Tibial nerve (tissue), 4 donors: ENCODE measurements around the gene TBCCD1. TPM values are rescaled to one million over a fixed set of nuclear protein-coding genes. Genes with fewer than 3 reads are reported as not detected.

Experiments used
- DNase-seq, 2 donors: peaks; one replicate each; pipeline ENCODE4 v3.0.0-alpha.2; 2019; ENCODE audit warnings: low spot score in 2 of 2
- H3K27ac ChIP-seq, 4 donors: fragments of 200-600 bp; sonication (generic) in 3 of 4; one replicate each; pipeline ENCODE4 v1.5.1; 2017 to 2019; ENCODE audit warnings: mild to moderate bottlenecking in 1 of 4
- H3K27me3 ChIP-seq, 2 donors: fragments of 200-600 bp; sonication (generic) in 1 of 2; one replicate each; pipeline versions ENCODE4 v1.5.1 to v1.6.0; 2017 to 2019
- H3K36me3 ChIP-seq, 3 donors: fragments of 200-600 bp; sonication (generic); one replicate each; pipeline ENCODE4 v1.5.1; 2018 to 2019
- H3K4me1 ChIP-seq, 4 donors: fragments of 200-600 bp; sonication (generic) in 3 of 4; one replicate each; pipeline ENCODE4 v1.5.1; 2017 to 2019
- H3K4me3 ChIP-seq, 4 donors: fragments of 200-600 bp; sonication (generic) in 3 of 4; one replicate each; pipeline ENCODE4 v1.5.1; 2017 to 2019; ENCODE audit warnings: mild to moderate bottlenecking in 1 of 4, moderate library complexity in 1 of 4
- H3K9me3 ChIP-seq, 4 donors: fragments of 200-600 bp; sonication (generic) in 3 of 4; one replicate each; pipeline ENCODE4 v1.5.1; 2017 to 2019
- CTCF ChIP-seq, 5 experiments: fragments of 200-600 bp in 3 of 5; fragments of 450-650 bp in 2 of 5; sonication (generic) in 3 of 5; IDR thresholded peaks; one replicate each; pipeline ENCODE4 v1.5.1; 2016 to 2019; ENCODE audit warnings: antibody characterized with exemption in 5 of 5, mild to moderate bottlenecking in 3 of 5, moderate library complexity in 2 of 5
- EP300 ChIP-seq, 2 donors: sonication (generic); formaldehyde crosslinking; IDR thresholded peaks; one replicate each; pipeline ENCODE4 v1.6.1; 2017; ENCODE audit warnings: antibody characterized with exemption in 2 of 2, mild to moderate bottlenecking in 1 of 2
- POLR2A ChIP-seq, 2 donors: fragments of 450-650 bp; IDR thresholded peaks; one replicate each; pipeline ENCODE4 v1.6.1; 2017; ENCODE audit warnings: antibody characterized with exemption in 2 of 2, mild to moderate bottlenecking in 2 of 2, moderate library complexity in 2 of 2
- WGBS, 2 donors: methylation state at CpG; one replicate each; pipeline ENCODE4 v1.1.5; 2018; 5-methylcytosine and 5-hydroxymethylcytosine counted together
- total RNA-seq, 4 donors: library from RNA; depleted of rRNA; stranded (reverse); fragments of >200 nt; gene quantifications; one replicate each; pipeline ENCODE4 v1.1.0, GENCODE V29; 2016

The TBCCD1 gene
- total RNA-seq, 4 donors from 2014 or later = 10.5 to 17.0 (median 11.4) TPM

- Histone ChIP-seq H3K27ac (no peak overlapping the region), H3K36me3 (no peaks in the 10 kb centered on the region), H3K27me3 (no peaks in the 10 kb centered on the region), H3K9me3 (no peaks in the 10 kb centered on the region), H3K4me1 (no peaks in the 10 kb centered on the region), H3K4me3 (no peak overlapping the region)
- 83% methylated on average over 6 of the region's 6 CpGs for WGBS, 2 donors
- no peak for DNase-seq
- no peak for TF ChIP-seq POLR2A (IDR thresholded peaks at IDR 0.05)
- no peak for TF ChIP-seq CTCF (IDR thresholded peaks at IDR 0.05)
- TF ChIP-seq EP300 (IDR thresholded peaks at IDR 0.05) = no peak
Measured at GRCh38 chr3:186523022-186523421, 44.1 kb downstream of the TBCCD1 start.

- Histone ChIP-seq H3K4me1 (no peaks in the 10 kb centered on the region), H3K4me3 (no peak overlapping the region), H3K36me3 (no peaks in the 10 kb centered on the region), H3K27me3 (no peaks in the 10 kb centered on the region), H3K9me3 (peaks cover 0 to 9% (median 0%) of the 10 kb centered on the region in 4 donors), H3K27ac (no peak overlapping the region)
- DNase-seq = no peak
- no peak for TF ChIP-seq POLR2A (IDR thresholded peaks at IDR 0.05)
- no peak for TF ChIP-seq EP300 (IDR thresholded peaks at IDR 0.05)
- TF ChIP-seq CTCF (IDR thresholded peaks at IDR 0.05) = no peak
- 73 to 75% methylated on average over 10 of the region's 10 CpGs for WGBS, 2 donors
Measured at GRCh38 chr3:186520957-186521842, 45.9 kb downstream of the TBCCD1 start.

GRCh38 chr3:186520431-186520830 is 46.7 kb downstream of the TBCCD1 start:
- no peaks in the 10 kb centered on the region for H3K36me3 ChIP-seq
- no peak for DNase-seq
- H3K27ac ChIP-seq = no peak overlapping the region
- TF ChIP-seq EP300 (IDR thresholded peaks at IDR 0.05) (no peak), CTCF (IDR thresholded peaks at IDR 0.05) (no peak), POLR2A (IDR thresholded peaks at IDR 0.05) (no peak)
- WGBS, 2 donors = 61 to 73% methylated on average over 5 of the region's 5 CpGs
- H3K9me3 ChIP-seq = peaks cover 0 to 9% (median 0%) of the 10 kb centered on the region in 4 donors
- no peaks in the 10 kb centered on the region for H3K4me1 ChIP-seq
- H3K4me3 ChIP-seq = no peak overlapping the region
- H3K27me3 ChIP-seq = no peaks in the 10 kb centered on the region

- no peaks in the 10 kb centered on the region for H3K27me3 ChIP-seq
- no peak for TF ChIP-seq POLR2A (IDR thresholded peaks at IDR 0.05)
- TF ChIP-seq CTCF (IDR thresholded peaks at IDR 0.05) = no peak
- TF ChIP-seq EP300 (IDR thresholded peaks at IDR 0.05) = no peak
- peaks cover 0 to 9% (median 0%) of the 10 kb centered on the region in 4 donors for H3K9me3 ChIP-seq
- 57 to 63% methylated on average over 6 of the region's 6 CpGs for WGBS, 2 donors
- H3K4me1 ChIP-seq = no peaks in the 10 kb centered on the region
- no peak for DNase-seq
- no peaks in the 10 kb centered on the region for H3K36me3 ChIP-seq
- H3K4me3 ChIP-seq = no peak overlapping the region
- H3K27ac ChIP-seq = no peak overlapping the region
Measured at GRCh38 chr3:186519021-186519658, 48.0 kb downstream of the TBCCD1 start.

- peaks cover 0 to 9% (median 0%) of the 10 kb centered on the region in 4 donors for H3K9me3 ChIP-seq
- TF ChIP-seq EP300 (IDR thresholded peaks at IDR 0.05) = no peak
- TF ChIP-seq CTCF (IDR thresholded peaks at IDR 0.05) = no peak
- TF ChIP-seq POLR2A (IDR thresholded peaks at IDR 0.05) = no peak
- 88 to 93% methylated on average over 4 of the region's 4 CpGs for WGBS, 2 donors
Measured at GRCh38 chr3:186517218-186517617, 49.9 kb downstream of the TBCCD1 start.

More at GRCh38 chr3:186517218-186517617, 49.9 kb downstream of the TBCCD1 start:
- no peaks in the 10 kb centered on the region for H3K4me1 ChIP-seq
- DNase-seq = no peak
- H3K27ac ChIP-seq = no peak overlapping the region
- H3K4me3 ChIP-seq = no peak overlapping the region
- H3K36me3 ChIP-seq = no peaks in the 10 kb centered on the region
- no peaks in the 10 kb centered on the region for H3K27me3 ChIP-seq
